HG03060 (cell line): ENCODE data around the gene MDH1B.
A peak's percentile ranks its signal among the peaks of the same experiment; 100 is the strongest.
"Not testable (repeated sequence)": the region's sequence is repeated elsewhere in the genome, so short reads cannot be mapped to it uniquely, and the experiment has no call there.

ENCODE experiments used
- ATAC-seq: cut with Tn5 transposase; IDR thresholded peaks from one replicate; pipeline ENCODE4 v1.9.1; 2021; ENCODE audit warnings: low read depth, moderate number of reproducible peaks; ENCODE audit not compliant: unreplicated experiment

MDH1B gene

DNA sequence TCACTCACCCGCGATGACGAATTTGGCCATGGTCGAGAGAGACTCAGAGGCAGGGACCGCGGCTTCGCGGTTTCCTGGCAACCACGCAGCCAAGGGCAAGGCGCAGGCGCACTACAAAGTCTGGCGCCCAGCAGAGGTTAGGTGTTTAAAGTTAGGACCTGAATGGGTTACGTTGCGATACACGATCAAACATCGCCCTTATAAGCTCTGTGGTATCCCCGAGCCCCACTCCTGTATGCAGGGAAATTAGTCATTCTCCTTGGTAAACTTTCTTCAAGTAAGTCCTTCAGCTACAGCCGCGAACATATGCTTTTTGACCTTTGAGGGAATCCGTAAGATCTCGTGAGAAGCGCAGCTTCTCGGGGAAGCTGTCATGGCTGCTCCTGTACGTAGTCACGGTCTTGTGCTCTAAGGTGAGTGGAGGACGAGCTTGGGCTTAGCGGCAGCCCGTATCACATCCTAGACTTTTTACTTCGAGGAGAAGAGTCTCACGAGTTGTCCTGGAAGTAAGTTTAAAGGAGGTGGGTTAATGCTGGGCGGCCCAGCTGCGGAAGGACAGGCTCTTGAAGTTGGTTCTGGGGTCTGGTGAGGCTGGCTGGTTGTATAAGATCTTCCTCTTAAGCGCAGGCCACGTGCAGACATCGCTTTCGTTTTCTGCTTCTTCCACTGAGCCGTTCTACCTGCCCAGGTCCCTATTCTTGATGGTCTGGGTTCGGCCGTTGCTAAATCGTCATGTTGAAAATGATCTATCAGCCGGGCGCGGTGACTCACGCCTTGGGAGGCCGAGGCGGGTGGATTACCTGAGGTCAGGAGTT is at the start of gene MDH1B, which contains the start of gene FASTKD2:
Gene MDH1B, minus strand, starts transcription at position 87 of the 815 bp plus-strand sequence. Its CDS starts 57 bp downstream, at position 30.
Gene FASTKD2, plus strand, starts transcription at position 365 of the 815 bp plus-strand sequence. CDS start 1,088 bp downstream, outside the sequence.
- peak; percentile 88 for ATAC-seq

DNA sequence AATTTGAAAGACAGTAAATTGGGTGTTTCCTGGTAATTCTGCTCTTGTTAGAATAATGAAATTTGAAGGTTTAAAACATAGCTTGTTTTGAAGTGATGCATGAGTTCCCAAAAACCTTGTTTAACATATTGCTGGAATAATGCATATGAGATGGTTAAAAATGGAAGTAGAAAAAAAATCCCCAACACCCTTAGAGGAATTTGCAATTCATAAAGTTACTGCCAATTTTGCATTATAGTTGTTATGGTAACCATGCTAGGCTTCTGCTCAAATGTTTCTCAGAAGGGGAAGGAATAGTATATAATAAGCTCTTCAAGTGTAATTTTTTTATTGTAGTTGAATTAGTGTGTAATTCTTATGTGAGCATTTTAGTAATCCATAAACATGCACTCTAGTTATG is 49.4 kb upstream of the MDH1B start:
- no peak for ATAC-seq

DNA sequence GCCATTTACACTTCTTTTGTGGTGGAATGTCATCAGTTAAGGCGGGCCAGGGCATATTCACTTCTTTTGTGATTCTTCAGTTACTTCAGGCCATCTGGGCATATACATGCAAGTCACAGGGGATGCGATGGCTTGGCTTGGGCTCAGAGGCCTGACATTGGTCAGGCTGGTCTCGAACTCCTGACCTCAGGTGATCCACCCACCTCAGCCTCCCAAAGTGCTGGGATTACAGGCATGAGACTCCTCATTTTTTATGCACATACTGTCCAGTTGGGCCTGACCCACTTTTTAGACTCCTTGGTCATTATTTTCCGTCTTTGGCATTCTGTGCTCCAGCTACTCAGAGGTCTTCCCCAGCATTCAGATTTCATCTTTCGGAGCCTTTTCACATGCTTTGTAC is 47.3 kb upstream of the MDH1B start:
- ATAC-seq, result not testable (repeated sequence)

DNA sequence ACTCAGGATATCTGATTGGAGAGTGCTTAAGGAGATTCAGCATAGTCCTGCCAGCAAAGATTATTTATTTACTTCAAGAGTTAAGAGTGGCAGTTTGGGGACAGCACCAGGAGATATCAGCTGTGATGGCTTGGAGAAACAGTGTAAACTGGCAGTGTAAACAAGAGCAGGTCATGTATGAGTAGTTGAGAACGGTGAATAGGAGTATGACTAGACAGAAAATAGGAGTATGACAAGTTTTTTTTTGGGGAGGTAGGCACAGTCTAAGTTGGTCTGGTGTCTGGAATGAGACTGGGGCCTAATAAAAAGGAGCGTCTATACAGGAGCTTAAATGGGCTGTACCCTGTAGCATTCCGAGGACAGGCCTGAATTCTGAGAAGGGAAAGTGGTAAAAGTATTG is 42.5 kb upstream of the MDH1B start:
- not testable (repeated sequence) for ATAC-seq

DNA sequence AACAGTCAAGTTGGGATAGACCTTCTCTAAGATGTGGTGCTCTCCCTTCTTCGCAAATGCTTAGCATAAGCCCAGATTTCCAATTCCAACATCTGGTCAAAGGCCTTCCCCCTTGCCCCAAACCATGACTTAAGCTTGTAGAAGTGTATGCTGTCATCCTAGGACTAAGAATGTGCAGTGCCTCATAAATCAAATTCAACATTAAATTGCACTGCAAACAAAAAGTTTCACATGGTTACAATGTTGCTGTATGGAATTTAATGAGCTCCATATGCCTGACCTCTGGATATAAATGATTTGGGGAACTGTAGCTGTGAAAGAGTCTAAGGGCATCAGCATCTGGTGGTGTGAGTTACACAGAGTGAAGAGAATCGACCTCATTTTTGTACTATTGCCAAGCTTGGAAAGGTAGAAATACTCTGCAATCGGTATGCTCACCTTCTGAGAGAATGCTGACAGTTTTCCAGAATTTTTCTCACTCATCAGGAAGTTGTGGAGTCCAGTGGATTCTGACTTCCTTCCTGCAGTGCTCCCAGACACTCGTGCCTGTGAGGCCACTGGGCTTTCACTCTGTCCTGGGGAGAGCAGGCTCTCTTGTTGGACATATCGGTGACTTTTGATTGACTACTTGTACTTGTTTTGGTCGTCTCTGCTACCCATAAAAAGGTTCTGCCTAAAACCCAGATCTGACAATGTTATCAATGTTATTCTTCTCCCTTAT is 40.9 kb upstream of the MDH1B start:
- ATAC-seq, result no peak

DNA sequence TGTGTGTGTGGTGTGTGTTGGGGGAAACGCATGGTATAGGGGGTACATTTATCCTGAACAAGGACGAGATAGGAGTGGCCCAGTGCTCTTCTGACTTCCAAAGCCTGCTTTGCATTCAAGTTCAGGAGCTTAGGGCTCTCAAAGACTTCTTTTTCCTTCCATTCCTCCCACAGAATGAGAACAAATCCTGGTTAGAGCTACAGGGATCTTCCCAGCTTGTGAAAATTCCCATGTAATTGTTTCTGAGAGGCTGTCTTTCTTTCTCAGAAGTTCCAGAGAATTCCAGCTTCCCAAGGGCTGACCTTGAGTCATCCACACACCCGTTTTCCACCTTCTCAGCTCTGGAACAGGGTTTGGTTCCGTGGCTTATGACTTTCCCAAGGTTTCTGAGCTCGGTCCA is 39.2 kb upstream of the MDH1B start:
- no peak for ATAC-seq

DNA sequence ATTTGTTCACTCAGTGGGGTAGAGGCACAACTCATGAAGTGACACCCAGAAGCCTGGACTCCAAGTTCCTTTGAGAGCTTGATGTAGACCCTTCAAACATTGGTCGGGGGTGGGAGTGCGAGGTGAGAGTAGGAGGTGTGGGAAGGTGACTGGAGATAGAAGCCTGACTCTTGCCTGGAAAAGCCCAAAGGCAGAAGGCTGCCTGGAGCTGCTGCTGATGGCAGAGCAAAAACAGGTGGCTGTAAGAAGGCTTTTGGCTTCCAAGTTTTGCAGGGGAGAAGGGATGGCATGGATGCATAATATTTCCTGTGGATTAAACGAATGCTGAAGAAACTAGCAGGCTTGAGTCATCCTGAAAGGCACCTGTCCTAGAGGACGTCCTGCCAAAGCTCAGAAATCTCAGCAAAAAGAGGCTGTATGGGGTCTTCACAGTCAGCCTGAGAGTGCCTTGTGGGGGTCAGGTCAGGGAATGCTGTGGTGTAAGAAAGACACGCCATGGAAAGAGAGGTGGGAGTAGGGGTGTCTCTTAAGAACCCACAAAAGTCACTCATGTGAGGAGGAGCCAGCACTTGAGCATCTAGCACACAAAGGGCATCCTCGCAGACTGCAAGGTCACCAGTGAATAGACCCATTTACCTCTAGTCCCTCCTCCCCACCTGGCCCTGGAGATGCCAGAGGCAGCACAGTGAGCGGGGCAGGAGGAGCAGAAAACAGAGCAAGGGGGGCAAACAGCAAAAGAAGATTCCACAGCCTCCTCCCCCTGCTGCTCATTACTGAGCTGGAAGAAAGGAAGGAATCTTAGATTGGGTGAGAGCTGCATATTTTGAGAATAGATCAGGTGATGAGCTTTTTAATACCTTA is 37.8 kb upstream of the MDH1B start:
- no peak for ATAC-seq

DNA sequence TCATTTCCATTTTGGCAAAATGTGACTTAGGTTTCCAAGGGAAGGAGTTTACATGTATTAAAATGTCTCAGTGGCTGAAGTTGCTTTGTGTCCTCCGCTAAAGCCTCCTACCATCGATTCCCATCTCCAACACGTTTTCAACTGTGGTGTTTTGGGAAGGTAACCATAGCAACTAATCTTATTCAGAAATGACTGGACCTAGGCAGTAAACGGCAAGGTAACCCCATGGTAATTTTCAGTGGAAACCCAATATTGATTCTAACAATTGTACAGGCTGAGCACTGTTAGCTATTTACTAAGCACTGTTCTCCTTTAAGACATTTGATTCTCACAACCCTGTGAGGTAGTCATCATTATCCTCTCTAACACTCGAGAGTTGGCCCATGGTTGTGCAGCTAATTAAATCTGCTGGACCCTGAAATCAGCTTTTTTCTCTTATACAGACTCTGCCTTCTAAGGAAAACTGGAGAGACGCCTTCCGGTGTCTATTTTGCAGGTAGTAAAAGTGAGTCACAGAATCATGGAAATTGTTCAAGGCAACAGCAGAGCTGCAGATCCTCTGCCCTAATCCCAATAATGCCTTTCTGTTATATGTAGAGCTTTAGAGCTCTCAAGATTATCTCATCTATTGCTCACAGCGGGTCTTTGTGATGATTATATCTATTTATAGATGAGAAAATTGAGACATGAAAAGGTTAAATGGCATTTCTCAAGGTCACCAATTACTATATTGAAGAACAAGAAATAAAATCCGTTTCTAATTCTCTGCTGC is 36.5 kb upstream of the MDH1B start:
- no peak for ATAC-seq

DNA sequence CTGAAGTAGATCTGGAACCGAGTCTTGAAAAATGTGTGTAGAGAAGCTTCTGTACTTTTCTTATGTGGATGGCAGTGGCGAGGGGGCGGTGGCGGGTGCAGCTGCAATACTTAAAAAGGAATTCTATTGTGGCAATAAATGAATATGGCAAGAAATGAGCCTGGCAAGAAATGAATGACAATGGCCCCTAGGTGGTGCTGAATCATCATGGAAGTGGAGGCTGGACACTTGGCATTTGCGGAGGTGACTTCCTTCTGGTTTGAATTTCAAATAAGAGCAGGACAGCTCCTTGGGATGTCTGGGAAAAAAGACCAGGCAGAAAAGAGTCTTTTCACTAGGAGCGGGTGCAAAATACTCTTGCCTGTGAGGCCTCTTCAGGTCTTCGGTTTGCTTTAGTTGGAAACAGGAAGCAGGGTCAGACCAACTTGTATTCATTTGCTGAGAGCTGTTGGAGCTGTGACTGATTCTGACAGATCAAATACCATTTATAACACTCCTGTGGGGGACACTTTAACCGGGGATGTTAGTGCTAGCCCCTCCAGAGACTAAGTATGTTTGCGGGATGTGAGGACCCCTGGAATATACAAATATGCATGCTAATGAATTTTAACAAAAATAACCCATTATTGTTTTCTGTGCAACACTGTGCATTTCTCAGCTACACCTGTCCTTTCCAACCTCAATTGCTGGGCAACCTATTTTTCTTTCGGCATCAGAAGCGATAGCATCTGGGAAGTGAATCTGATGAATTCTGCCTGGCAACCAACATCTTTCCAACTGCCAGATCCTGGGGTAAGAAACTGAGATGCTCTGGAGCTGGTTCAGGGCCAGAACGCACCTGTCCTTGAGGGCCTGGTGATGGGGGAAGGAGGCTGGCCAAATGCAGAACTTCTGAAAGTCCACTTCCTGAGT is 35.6 kb upstream of the MDH1B start:
- ATAC-seq, result peak; percentile 46

DNA sequence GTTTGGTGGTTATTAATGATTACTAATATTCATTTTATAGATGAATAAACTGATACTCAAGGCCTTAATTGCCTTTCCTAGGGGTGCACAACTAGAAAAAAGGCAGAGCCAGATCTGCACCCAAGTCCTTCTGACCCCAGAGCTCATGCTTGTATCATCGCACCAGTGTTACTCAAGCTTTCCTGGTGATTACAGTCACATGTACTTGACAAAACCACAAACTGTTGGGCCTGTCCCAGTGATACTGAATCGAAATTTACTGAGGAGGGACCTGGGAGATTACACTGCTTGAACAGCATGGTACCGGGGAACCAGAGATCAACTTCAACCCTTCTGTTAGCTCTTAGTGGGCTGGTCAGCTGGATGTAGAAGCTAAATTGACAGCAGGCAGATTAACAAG is 34.0 kb upstream of the MDH1B start:
- ATAC-seq, result no peak

DNA sequence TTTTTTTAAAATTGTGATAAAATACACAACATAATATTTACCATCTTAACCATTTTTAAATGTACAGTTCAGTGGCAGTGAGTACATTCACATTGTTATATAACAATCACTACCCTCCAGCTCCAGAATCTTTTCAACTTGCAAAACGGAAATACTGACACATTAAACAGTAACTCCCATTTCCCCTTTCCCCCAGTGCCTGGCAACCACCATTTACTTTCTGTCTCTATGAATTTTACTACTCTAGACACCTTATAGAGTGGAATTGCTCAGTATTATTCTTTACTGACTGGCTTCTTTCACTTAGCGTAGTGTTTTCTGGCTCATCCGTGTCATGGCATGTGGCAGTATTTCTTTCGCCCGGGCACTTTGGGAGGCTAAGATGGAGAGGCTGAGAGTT is 32.9 kb upstream of the MDH1B start:
- ATAC-seq, result no peak

DNA sequence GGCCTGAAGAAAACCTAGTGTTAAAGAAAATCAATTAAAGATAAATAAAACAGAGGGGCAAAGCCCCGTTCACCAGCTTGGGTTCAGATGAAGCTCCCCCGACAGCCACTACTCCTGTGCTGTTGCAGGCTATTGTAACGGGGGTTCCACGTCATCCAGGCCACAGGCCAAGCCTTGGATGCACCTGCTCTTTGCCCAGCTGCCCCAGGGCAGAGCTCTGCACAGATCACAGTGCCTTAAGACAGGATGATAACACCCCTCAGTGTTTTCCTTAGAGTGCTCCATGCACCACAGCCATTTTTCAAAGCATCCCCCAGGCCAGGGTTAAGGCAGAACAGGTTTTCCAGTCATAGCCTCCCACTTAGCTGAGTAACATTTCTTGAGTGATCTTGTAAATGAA is 32.2 kb upstream of the MDH1B start:
- ATAC-seq, result no peak

DNA sequence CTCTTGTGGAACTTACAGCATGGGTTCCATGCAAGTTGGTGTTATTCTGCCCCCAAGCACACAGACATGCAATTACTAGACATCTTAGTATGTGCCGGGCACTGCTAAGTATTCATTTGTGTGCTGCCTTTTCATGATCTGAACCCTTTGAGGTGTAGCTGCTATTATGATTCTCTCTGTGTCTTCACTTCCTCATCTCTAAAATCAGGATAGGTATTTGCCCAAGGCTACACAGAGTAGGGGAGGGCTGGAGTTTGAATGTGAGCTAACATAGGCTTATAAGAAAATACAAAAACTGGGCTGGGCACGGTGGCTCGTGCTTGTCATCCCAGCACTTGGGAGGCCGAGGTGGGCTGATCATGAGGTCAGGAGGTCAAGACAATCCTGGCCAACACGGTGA is 27.5 kb upstream of the MDH1B start:
- ATAC-seq, result no peak

DNA sequence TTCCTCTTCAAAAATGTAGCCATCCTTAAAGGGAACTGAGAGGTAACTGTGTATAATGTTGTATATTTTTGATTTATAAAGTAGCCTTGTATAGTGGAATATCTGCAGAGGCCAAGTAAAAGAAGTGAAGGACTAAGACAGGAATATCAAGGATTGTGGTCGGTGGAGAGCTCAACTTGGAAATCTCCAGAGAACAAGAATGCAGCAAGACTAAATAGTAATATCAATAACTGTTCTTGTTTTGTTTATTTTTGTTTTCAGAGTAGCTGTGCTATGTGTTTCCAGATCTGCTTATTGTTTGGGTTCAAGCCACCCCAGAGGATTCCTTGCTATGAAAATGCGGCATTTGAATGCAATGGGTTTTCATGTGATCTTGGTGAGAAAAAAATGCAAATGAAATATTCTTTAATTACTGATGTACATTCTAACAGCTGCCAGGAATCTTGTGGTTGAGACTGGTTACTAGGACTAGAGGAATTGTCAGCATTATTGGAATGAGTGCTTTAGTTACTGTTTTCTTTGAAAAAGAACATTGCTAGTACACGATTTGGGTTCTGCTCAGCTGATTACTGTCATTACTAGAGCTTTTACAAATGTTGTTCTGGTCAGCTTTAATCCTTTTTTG is 25.3 kb upstream of the MDH1B start:
- no peak for ATAC-seq

DNA sequence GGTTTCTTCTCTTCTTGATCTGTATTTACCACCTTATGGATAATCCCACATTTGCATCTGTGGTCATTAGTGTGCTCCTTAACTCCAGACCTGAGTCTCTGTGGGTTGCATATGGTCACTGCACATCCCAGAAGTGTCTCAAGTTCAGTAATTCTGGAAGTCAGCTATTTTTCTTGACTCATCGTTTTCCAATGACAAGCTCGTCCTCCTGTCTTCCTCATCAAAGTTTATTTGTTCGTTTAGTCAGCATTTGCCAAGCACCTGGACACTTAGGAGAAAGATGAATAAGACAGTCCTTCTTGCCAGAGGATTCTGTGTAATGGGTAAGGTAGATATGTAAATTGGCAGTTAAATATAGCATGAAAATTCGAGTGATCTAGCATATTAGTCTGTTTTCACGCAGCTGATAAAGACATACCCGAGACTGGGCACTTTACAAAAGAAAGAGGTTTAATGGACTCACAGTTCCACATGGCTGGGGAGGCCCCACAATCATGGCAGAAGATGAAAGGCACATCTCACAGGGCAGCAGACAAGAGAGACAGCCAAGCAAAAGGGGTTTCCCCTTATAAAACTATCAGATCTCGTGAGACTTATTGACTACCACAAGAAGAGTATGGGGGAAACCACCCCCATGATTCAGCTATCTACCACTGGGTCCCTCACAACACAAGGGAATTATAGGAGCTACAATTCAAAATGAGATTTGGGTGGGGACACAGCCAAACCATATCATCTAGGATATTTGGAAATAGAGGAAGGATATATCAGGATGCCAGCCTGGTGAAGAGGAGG is 19.6 kb upstream of the MDH1B start:
- ATAC-seq, result no peak

DNA sequence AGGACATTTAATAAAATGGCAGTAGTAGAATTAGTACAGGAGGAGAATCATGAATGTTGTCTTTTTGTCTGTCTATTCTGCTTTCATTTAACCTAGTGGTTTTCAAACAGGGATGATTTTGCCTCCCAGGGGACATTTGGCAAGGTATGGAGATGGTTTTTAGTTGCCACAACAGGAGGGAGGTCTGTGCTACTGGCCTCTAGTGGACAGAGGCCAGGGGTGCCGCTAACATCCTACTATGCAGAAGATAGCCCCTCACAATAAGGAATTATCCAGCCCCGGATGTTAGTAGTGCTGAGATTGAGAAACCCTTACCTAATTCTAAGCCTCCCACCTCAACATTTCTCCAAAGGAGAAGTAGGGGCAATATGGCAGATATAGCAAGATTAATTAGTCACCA is 18.6 kb upstream of the MDH1B start:
- no peak for ATAC-seq

DNA sequence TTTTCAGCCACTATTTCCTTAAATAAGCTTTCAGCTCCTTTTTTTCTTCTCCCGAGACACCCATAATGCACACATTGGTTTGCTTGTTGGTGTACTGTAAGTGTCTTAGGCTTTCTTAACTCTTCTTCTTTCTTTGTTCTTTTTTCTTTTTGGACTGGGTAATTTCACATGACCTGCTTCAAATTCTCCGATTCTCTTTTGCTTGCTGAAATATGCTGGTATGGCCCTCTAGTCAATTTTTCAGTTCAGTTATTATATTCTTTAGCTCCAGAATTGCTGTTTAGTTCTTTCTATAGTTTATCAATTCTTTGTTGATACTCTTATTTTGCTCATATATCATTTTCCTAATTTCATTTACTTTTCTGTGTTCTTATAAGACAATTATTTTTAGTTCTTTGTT is 15.5 kb upstream of the MDH1B start:
- no peak for ATAC-seq

DNA sequence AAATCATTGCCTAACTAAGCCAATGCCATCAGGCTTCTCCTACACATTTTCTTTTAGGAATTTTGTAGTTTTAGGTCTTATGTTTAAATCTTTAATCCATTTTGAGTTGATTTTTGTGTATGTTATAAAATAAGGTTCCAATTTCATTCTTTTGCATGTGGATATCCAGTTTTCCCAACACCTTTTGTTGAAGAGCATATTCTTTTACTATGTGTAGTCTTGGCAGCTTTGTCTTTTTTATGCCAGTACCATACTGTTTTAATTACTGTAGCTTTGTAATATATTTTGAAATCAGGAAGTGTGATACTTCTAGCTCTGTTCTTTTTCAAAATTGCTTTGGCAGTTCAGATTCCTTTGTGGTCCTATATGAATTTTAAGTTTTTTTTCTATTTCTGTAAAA is 11.3 kb upstream of the MDH1B start:
- no peak for ATAC-seq
